Fibroblast of mammary gland (primary cell): Measurements from ENCODE around the gene HAPLN3.

Experiments
- DNase-seq: peaks from one replicate; pipeline ENCODE4 v3.0.0-alpha.2; 2010; ENCODE audit warnings: low read depth
- H3K4me3 ChIP-seq: 2 replicates; pipeline ENCODE4 v1.5.1; 2011; ENCODE audit warnings: low read depth, mild to moderate bottlenecking, low read length, moderate library complexity; ENCODE audit not compliant: control insufficient read depth
- CTCF ChIP-seq: conservative IDR thresholded peaks from 2 replicates; pipeline ENCODE4 v1.5.1; 2011; ENCODE audit warnings: low read depth, low read length, inconsistent platforms; ENCODE audit not compliant: control insufficient read depth, insufficient read depth

HAPLN3 gene

GRCh38 chr15:88830016-88830415 is 65.3 kb downstream of the HAPLN3 start:
- no peak overlapping the region for H3K4me3 ChIP-seq
- TF ChIP-seq CTCF: no peak
- no peak for DNase-seq

- TF ChIP-seq CTCF: no peak
- DNase-seq: no peak
- H3K4me3 ChIP-seq: no peak overlapping the region
Measured at GRCh38 chr15:88828791-88829190, 66.6 kb downstream of the HAPLN3 start.
